Measurements from ENCODE around the gene FTO. TPM values are rescaled to one million over a fixed set of nuclear protein-coding genes. Genes with fewer than 3 reads are reported as not detected.

FTO gene
- polyA plus RNA-seq, 4 donors: 81.9 to 101 (median 98.3) TPM

- no peak for DNase-seq (ENCODE audit: low read depth in 4 of 4, low spot score in 3 of 4)
These were observed 432.3 kb downstream of the FTO start for GRCh38 chr16:54136276-54136625.

- no peak for DNase-seq (ENCODE audit: low read depth in 4 of 4, low spot score in 3 of 4)
These were observed 436.3 kb downstream of the FTO start for GRCh38 chr16:54140057-54140787.

- no peak for DNase-seq (ENCODE audit: low read depth in 4 of 4, low spot score in 3 of 4)
These were observed 436.8 kb downstream of the FTO start for GRCh38 chr16:54140788-54141136.

- DNase-seq (ENCODE audit: low read depth in 4 of 4, low spot score in 3 of 4): no peak
These were observed 438.8 kb downstream of the FTO start for GRCh38 chr16:54142787-54143186.

GRCh38 chr16:54143410-54143809 is 439.5 kb downstream of the FTO start:
- DNase-seq (ENCODE audit: low read depth in 4 of 4, low spot score in 3 of 4): no peak

- DNase-seq (ENCODE audit: low read depth in 4 of 4, low spot score in 3 of 4): peak; percentile 14 to 37 (median 28)
These were observed 440.1 kb downstream of the FTO start for GRCh38 chr16:54143934-54144571.

GRCh38 chr16:54144572-54144947 is 440.6 kb downstream of the FTO start:
- DNase-seq (ENCODE audit: low read depth in 4 of 4, low spot score in 3 of 4): no peak

GRCh38 chr16:54145881-54146280 is 441.9 kb downstream of the FTO start:
- no peak for DNase-seq (ENCODE audit: low read depth in 4 of 4, low spot score in 3 of 4)

GRCh38 chr16:54148974-54149373 is 445.0 kb downstream of the FTO start:
- no peak for DNase-seq (ENCODE audit: low read depth in 4 of 4, low spot score in 3 of 4)

GRCh38 chr16:54150861-54151260 is 446.9 kb downstream of the FTO start:
- no peak for DNase-seq (ENCODE audit: low read depth in 4 of 4, low spot score in 3 of 4)

GRCh38 chr16:54152362-54153239 is 448.6 kb downstream of the FTO start:
- DNase-seq (ENCODE audit: low read depth in 4 of 4, low spot score in 3 of 4): no peak

GRCh38 chr16:54153240-54153934 is 449.4 kb downstream of the FTO start:
- DNase-seq (ENCODE audit: low read depth in 4 of 4, low spot score in 3 of 4): no peak

- DNase-seq (ENCODE audit: low read depth in 4 of 4, low spot score in 3 of 4): no peak
These were observed 452.4 kb downstream of the FTO start for GRCh38 chr16:54156349-54156748.

GRCh38 chr16:54158986-54159385 is 455.0 kb downstream of the FTO start:
- no peak for DNase-seq (ENCODE audit: low read depth in 4 of 4, low spot score in 3 of 4)

GRCh38 chr16:54159490-54160080 is 455.6 kb downstream of the FTO start:
- no peak for DNase-seq (ENCODE audit: low read depth in 4 of 4, low spot score in 3 of 4)

GRCh38 chr16:54160252-54160860 is 456.4 kb downstream of the FTO start:
- no peak for DNase-seq (ENCODE audit: low read depth in 4 of 4, low spot score in 3 of 4)

GRCh38 chr16:54160939-54161897 is 457.3 kb downstream of the FTO start:
- DNase-seq (ENCODE audit: low read depth in 4 of 4, low spot score in 3 of 4): no peak

GRCh38 chr16:54163197-54163843 is 459.4 kb downstream of the FTO start:
- no peak for DNase-seq (ENCODE audit: low read depth in 4 of 4, low spot score in 3 of 4)

GRCh38 chr16:54164789-54165173 is 460.8 kb downstream of the FTO start:
- DNase-seq (ENCODE audit: low read depth in 4 of 4, low spot score in 3 of 4): no peak

Data from right renal pelvis (tissue), 4 donors.